Ishikawa (cell line): ENCODE data around the gene PXDC1.

Experiments
- CEBPB ChIP-seq: IDR thresholded peaks from 2 replicates; pipeline ENCODE4 v1.6.1; 2012
- CREB1 ChIP-seq: IDR thresholded peaks from 2 replicates; pipeline ENCODE4 v1.6.1; 2012; ENCODE audit warnings: low read depth
- EGR1 ChIP-seq: IDR thresholded peaks from 2 replicates; pipeline ENCODE4 v1.6.1; 2012
- EP300 ChIP-seq: IDR thresholded peaks from 2 replicates; pipeline ENCODE4 v1.6.1; 2012; ENCODE audit warnings: borderline replicate concordance
- FOXM1 ChIP-seq: IDR thresholded peaks from 2 replicates; pipeline ENCODE4 v1.6.1; 2012; ENCODE audit warnings: low read depth, borderline replicate concordance
- MAX ChIP-seq: IDR thresholded peaks from 2 replicates; pipeline ENCODE4 v1.6.1; 2012
- NFIC ChIP-seq: IDR thresholded peaks from 2 replicates; pipeline ENCODE4 v1.6.1; 2012
- RAD21 ChIP-seq: IDR thresholded peaks from 2 replicates; pipeline ENCODE4 v1.6.1; 2012; ENCODE audit warnings: low read depth
- TAF1 ChIP-seq: IDR thresholded peaks from 2 replicates; pipeline ENCODE4 v1.6.1; 2012; ENCODE audit warnings: low read depth, mild to moderate bottlenecking
- TCF12 ChIP-seq: IDR thresholded peaks from 2 replicates; pipeline ENCODE4 v1.6.1; 2012; ENCODE audit warnings: low read depth
- TEAD4 ChIP-seq: IDR thresholded peaks from 2 replicates; pipeline ENCODE4 v1.6.1; 2012
- YY1 ChIP-seq: IDR thresholded peaks from 2 replicates; pipeline ENCODE4 v1.6.1; 2012; ENCODE audit warnings: low read depth
- ZBTB7A ChIP-seq: IDR thresholded peaks from 2 replicates; pipeline ENCODE4 v1.6.1; 2012; ENCODE audit warnings: low read depth
- TF ChIP-seq, protein P1 (sequence below): IDR thresholded peaks from 2 replicates; pipeline ENCODE4 v1.6.1; 2012
- TF ChIP-seq, protein P2 (sequence below): IDR thresholded peaks from 2 replicates; pipeline ENCODE4 v1.6.1; 2012; ENCODE audit warnings: low read depth, mild to moderate bottlenecking

The PXDC1 gene

DNA sequence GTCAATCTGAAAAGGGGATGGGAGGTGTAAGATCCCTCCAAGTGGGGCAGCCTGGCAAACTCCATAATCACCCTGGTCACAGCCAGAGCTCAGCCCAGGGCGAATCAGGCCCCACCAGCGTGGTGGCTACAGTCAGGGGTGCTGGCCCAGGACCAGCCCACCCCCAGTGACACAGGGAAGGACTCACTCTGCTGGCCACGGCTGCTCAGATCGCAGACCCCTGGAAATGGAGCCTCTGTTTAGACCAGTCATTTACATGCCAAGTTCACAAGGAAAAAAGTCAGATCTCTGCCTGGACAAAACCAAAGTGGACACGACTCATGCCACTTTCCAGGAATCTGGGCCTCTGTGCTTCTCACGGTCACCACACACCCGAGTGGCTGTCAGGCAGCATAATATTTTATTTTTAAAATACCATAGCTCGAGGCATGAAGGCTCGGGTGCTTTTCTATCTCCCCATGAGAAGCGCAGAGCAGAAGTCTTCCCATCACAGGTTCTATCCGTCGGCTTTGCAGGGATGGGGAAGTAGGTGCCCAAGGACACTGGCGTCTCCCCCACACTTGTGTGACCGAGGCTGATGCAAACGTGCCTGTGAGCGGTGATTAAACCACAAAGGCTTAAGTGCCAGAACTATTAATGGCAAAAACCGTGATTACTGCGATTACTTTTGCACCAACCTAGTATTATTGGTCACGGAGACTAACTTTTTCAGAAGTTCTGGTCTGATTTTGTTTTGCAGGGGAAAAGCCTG, 13.0 kb downstream of the PXDC1 start:
- TF ChIP-seq, protein P1, sequence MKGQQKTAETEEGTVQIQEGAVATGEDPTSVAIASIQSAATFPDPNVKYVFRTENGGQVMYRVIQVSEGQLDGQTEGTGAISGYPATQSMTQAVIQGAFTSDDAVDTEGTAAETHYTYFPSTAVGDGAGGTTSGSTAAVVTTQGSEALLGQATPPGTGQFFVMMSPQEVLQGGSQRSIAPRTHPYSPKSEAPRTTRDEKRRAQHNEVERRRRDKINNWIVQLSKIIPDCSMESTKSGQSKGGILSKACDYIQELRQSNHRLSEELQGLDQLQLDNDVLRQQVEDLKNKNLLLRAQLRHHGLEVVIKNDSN, result no peak
- TF ChIP-seq ZBTB7A (no peak), NFIC (no peak), EP300 (no peak), CEBPB (no peak), EGR1 (no peak)
- TF ChIP-seq, protein P2, sequence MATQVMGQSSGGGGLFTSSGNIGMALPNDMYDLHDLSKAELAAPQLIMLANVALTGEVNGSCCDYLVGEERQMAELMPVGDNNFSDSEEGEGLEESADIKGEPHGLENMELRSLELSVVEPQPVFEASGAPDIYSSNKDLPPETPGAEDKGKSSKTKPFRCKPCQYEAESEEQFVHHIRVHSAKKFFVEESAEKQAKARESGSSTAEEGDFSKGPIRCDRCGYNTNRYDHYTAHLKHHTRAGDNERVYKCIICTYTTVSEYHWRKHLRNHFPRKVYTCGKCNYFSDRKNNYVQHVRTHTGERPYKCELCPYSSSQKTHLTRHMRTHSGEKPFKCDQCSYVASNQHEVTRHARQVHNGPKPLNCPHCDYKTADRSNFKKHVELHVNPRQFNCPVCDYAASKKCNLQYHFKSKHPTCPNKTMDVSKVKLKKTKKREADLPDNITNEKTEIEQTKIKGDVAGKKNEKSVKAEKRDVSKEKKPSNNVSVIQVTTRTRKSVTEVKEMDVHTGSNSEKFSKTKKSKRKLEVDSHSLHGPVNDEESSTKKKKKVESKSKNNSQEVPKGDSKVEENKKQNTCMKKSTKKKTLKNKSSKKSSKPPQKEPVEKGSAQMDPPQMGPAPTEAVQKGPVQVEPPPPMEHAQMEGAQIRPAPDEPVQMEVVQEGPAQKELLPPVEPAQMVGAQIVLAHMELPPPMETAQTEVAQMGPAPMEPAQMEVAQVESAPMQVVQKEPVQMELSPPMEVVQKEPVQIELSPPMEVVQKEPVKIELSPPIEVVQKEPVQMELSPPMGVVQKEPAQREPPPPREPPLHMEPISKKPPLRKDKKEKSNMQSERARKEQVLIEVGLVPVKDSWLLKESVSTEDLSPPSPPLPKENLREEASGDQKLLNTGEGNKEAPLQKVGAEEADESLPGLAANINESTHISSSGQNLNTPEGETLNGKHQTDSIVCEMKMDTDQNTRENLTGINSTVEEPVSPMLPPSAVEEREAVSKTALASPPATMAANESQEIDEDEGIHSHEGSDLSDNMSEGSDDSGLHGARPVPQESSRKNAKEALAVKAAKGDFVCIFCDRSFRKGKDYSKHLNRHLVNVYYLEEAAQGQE, result no peak

DNA sequence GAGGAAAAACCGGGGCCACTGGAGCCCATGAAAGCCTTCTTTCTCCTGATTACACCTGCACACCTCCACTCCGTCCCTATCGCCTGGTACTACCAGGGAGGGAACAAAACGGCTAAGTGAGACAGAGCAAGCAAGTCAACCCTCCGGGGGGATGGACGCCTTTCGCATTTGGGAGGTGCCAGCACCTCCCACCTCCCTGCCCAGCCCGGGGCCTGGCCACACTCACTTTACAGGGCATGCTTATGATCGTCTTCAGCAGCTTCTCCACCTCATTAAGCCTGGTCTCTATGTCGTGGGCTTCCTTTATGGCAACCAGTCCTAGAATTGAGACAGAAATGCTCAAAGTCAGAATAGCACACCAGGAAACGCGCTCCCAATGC, 13.7 kb downstream of the PXDC1 start:
- TF ChIP-seq FOXM1, result no peak
- TF ChIP-seq TAF1, result no peak
- TF ChIP-seq TCF12, result no peak

DNA sequence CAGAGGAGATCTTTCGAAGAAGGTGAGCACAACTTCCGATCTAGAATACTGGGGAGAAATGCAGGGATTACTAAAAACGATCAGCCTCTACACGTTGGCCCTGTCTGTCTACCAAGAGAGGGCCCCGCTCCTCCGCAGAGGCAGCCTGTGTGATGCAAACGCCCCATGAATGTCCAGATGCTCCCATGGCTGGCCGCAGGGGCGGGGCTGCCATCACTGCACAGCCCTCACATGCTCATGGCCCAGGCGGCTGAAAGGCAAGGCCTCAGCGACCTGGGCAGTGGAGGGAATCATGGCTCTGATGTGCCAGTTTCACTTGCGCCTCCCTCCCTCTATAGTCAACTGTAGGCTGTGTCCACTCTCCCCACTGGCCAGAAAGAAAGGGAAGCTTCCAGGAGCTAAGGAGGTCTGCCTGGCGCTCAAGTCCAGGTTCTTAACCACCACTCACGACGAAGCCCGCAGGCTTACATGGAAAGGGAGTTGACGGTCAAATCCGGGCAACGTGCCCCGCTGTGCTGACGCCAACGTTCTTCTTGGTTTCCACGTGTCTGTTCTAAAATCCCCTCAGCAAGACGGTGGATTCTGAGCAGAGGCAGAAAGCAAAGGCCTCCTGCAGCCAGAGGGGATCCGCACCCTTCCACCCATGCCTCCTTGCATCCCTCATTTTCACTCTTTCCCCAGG, 14.2 kb downstream of the PXDC1 start:
- no peak for TF ChIP-seq YY1
- TF ChIP-seq, protein P2, result no peak
- TF ChIP-seq MAX, result no peak

DNA sequence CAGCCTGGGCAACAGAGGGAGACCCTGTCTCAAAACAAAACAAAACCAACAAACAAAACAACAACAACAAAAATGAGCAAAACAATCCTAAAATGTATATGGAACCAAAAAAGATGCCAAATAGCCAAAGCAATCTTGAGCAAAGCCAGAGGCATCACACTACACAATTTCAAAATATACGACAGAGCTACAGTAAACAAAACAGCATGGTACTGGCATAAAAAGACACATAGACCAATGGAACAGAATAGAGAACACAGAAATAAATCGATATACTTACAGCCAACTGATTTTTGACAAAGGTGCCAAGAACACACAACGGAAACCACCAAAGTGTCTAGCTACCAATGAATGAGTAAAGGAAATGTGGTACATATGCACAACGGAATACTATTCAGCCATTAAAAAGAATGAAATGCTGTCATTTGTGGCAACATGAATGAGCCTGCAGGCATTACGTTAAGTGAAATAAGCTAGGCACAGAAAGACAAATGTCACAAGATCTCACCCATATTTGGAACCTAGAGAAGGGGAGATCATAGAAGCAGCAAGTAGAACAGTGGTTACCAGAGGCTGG, 16.4 kb downstream of the PXDC1 start:
- TF ChIP-seq EGR1, result no peak
- TF ChIP-seq ZBTB7A, result no peak
- TF ChIP-seq TEAD4, result no peak
- no peak for TF ChIP-seq NFIC
- no peak for TF ChIP-seq CREB1
- TF ChIP-seq MAX, result no peak
- TF ChIP-seq CEBPB, result no peak
- TF ChIP-seq, protein P1, result no peak
- no peak for TF ChIP-seq FOXM1
- TF ChIP-seq RAD21, result no peak
- TF ChIP-seq, protein P2, result no peak
- TF ChIP-seq EP300, result no peak
- TF ChIP-seq YY1, result no peak
- TF ChIP-seq TAF1, result no peak
- no peak for TF ChIP-seq TCF12

DNA sequence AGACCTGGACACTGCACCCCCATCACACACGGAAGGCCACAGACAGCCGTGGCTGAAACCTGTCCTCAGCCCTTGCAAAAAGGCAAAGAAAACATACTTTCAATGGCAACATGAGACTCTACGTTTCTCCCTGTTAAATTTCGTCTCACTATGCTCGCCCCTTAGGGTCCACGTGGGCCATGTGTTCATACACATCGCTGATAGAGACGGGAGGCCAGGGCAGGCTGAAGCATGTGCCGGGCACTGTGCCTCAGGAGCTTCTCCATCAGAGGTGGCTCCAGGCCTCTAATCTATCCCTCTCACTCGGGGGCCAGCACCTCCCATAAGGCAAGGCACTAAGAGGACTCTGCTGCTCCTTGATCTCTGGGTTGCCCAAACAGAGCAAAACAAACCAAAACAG, 17.5 kb downstream of the PXDC1 start:
- TF ChIP-seq CREB1 (no peak), EGR1 (no peak), RAD21 (no peak), TEAD4 (no peak), TCF12 (no peak), CEBPB (no peak), YY1 (no peak), ZBTB7A (no peak), TAF1 (no peak), MAX (no peak), EP300 (no peak), FOXM1 (no peak), NFIC (no peak)
- TF ChIP-seq, protein P2, result no peak
- TF ChIP-seq, protein P1, result no peak
